Measurements from ENCODE around the gene TMTC2.
A peak's percentile ranks its signal among the peaks of the same experiment; 100 is the strongest.

The TMTC2 gene

GRCh38 chr12:83149987-83150386 lies 463.3 kb downstream of the TMTC2 start:
- no peak for DNase-seq

GRCh38 chr12:83150465-83151189 lies 463.9 kb downstream of the TMTC2 start:
- DNase-seq = peak; percentile 48

DNA sequence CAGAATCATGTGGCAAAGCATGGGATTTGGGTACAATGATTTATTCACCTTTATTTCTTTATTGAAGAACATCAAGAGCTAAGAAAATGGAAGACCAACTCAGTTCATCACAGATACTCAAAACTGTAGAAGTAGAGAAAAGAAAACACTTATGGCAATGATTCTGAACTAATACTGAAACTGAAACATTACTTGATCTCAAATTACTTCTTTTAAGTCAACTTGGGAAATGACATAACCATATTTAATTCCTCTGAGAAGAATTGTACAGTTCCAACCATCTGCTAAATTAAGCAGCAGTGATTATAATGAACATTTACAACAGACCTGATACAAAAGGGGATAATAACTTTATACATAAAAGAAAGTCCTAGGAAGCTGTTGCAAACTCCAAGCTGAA lies 466.5 kb downstream of the TMTC2 start:
- peak; percentile 23 for DNase-seq

- DNase-seq = no peak
These were observed 470.1 kb downstream of the TMTC2 start for GRCh38 chr12:83156815-83157214.

- no peak for DNase-seq
These were observed 470.9 kb downstream of the TMTC2 start for GRCh38 chr12:83157604-83158003.

- DNase-seq = no peak
These were observed 472.0 kb downstream of the TMTC2 start for GRCh38 chr12:83158613-83159207.

DNA sequence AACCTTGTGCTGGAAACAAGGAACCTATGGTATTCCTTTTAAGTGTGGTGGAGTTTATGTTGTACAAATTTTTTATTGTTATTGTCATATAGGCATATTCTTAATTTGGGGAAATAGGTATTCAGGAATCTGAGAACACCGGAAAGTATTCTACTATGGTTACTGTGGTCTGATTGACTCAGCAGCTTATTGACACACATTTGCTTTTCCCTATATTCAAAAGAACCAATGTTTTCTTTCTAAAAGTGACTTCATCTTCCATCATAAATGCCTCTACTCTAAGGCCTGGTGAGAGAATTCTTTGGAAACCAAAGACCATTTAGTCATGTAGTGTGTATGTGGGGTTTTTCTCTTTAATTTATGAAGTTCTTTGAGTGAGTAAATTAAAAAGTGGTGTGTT lies 474.8 kb downstream of the TMTC2 start:
- DNase-seq = no peak

DNA sequence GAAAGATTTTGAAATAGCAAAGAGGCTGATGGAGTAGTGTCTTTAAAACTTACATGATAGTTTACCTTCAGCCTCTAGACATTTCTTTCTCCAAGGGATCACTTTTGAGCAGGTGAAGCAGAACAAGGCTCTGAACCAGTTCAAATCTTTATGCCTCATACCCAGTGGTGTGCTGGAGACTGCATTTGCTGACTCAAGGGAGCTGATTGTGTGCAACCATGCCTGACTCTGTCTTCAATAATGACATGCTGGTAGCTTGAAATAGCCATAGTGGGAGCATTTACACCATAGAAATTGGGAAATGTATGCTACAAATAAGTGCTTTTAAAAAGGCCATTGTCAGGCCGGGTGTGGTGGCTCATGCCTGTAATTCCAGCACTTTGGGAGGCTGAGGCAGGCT lies 482.0 kb downstream of the TMTC2 start:
- no peak for DNase-seq

DNA sequence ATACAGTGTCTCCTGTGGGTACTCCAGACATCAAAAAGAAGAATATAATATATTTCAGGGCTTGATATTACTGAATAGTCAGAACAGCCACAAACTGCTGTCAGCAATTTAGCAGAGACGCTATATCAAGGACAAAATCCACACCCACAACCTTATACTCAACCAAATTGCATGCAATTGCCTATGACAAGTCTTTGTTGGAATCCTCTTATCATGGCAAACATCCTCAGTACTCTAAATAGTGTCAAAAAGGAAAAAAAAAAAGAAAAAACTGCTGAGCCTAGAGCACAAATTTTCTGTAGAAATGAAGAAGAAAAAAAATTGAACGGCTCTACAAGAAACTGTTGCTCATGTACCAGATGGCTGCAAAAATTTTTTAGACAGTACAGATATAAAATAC lies 485.7 kb downstream of the TMTC2 start:
- DNase-seq = no peak

DNA sequence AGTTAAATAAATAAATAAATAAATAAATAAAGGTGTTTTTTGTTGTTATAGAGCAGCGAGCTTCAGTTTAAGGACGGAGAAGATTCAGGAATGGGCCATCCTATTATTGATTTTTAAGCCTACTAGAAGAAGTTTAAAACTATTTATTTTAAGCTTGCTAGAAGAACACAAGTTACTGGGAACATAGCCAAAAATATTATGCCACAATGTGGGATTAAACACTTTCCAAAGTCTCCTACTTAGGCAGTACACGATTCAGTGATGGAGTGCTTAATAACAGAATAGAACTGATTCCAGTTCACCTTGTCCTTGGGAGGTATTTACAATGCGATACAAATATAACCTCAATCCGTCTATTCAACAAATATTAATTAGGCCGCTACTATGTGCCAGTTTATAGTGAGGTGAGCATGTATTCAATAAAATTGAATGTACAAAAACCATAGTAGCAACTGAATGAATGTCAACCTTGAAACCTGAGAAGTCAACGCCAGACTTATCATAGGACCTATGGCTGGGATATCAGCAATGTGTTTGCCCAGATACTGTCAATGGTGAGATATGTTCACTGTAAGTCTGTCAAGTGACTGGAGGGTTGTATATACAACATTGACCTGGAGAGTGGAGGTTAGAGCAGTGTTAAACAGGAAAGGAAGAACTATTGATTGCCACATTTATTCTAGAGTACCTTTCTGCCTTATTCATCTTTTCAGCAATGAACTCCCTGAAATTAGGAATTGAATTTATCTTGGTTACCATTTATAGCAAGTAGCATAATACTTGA lies 486.4 kb downstream of the TMTC2 start:
- no peak for DNase-seq

- no peak for DNase-seq
These were observed 493.3 kb downstream of the TMTC2 start for GRCh38 chr12:83179999-83180398.

- no peak for DNase-seq
These were observed 494.4 kb downstream of the TMTC2 start for GRCh38 chr12:83181074-83181473.

DNA sequence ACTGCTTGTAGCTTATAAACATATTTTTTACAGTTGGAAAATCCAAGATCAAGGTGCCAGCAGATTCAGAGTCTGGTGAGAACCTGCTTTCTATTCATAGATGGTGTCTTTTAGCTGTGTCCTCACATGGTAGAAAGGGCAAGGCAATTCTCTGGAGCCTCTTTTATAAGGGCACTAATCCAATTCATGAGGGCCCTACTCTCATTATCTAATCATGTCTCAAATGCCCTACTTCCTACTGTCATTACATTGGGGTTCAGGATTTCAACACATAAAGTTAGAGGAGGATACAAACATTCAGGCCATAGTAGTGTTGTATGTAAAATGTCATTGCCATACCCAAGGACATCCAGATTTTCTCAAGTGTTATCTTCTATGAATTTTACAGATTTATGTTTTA lies 496.4 kb downstream of the TMTC2 start:
- DNase-seq = no peak

Measured in NCI-H69 (cell line).